NCI-H1417 treated with DMSO at 0.1 percent for 48 hours (cell line): Measurements from ENCODE around the gene MAGI1.

ENCODE experiments used
- DNase-seq: peaks from one replicate; lab custom pipeline; 2025; lab: John Stamatoyannopoulos, UW

The MAGI1 gene

GRCh38 chr3:65350801-65351476 lies 687.8 kb downstream of the MAGI1 start:
- no peak for DNase-seq

- DNase-seq, result no peak
These were observed 690.2 kb downstream of the MAGI1 start for GRCh38 chr3:65348398-65348995.

DNA sequence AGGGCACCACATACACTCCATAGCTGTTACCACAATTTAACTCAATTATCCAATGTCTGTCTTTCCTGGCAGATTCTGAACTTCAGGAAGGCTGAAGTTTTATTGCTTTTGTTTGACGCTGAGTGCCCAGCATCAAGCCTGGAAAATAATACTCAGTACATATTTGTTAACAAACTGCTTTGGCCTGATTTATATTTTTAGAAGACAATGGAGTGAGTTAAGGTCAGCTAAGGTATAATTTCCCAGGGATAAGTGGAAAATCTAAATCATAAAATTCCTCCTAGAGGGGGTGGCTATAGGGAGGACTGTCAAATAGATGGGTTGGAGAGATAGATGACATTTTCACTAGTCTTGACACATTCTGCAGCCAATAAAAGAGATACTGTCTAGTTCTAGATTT lies 691.6 kb downstream of the MAGI1 start:
- DNase-seq, result no peak

DNA sequence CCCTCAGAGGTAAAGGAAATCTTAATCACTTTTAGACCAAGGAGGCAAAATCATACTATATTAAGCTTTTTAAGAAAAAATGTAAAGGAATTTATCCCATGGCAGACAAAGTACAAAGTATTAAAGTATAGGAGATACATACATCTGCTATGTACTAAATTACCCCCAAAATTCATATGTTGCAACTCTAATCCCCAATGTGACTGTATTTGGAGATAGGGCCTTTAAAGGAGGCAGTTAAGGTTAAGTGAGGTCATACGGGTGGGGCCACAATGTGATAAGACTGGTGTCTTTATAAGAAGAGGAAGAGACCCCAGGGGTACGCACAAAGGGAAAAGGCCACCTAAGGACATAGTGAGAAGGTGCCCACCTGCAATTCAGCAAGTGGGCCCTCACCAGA lies 693.9 kb downstream of the MAGI1 start:
- DNase-seq, result no peak

DNA sequence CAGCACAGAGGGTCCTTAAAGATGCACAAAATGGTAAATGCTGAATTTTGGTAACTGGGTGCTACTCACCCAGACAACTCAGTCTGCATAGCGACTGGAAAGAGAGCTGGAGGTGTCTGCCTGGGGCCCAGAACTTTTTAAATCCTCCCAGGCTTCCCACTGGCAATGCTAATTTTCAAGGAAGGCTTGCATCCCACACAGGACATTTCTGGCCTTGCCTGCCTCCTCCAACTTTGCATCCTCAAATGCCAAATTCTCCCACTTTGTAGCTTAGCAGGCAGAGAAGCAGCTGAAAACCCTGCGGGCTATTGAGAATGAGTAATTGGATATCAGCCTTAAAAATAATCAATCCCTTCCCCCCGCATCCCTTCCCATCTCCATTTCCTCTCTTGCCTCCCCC lies 694.3 kb downstream of the MAGI1 start:
- DNase-seq, result no peak

- DNase-seq, result no peak
These were observed 695.0 kb downstream of the MAGI1 start for GRCh38 chr3:65343736-65344135.

- no peak for DNase-seq
These were observed 695.7 kb downstream of the MAGI1 start for GRCh38 chr3:65343026-65343425.

DNA sequence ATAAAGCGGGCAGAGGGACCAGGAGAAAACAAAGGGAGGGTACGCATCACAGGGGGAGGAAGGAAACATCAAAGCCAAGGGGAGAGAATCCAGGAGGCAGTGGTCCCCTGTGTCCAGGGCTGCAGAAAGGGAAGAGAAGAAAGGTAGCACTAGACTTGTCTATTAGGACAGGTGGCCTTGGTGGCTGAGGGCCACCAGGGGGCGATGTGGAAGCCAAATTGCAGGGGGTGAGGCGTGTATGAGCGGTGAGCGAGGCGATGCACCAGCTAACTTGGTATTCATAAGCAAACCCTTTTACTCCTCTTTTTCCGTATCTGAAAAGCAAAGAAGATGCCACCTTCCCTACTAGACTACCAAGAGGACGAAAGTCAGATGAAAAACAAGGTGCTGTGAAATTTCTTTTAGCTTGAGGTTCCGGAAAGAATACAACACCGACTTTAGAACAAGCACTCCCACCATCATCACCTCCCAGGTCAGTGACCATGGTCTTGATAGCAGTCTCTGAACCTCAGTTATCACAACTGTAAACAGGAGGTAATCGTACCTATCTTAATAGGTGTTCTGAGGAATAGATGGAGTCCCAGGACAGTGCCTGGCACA lies 696.5 kb downstream of the MAGI1 start:
- no peak for DNase-seq

GRCh38 chr3:65339192-65339740 lies 699.5 kb downstream of the MAGI1 start:
- DNase-seq, result no peak

- DNase-seq, result no peak
These were observed 700.1 kb downstream of the MAGI1 start for GRCh38 chr3:65338571-65338970.

DNA sequence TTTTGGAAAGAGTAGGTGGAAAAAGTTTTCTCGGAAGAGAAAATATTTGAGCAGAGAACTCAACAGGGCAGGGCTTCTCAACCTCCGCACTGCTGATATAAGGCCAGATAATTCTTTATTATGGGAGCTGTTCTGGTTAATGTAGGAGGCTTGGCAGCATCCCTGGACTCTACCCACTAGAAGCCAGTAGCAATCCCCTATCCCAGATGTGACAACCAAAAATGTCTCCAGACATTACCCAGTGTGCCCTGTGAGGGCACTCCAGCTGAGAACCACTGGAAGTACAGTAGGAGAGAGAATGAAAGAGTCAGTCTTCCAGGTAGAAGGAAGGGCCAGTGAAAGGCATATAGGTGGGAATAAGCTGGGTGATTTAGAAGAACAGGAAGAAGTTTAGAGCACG lies 703.1 kb downstream of the MAGI1 start:
- DNase-seq, result no peak

DNA sequence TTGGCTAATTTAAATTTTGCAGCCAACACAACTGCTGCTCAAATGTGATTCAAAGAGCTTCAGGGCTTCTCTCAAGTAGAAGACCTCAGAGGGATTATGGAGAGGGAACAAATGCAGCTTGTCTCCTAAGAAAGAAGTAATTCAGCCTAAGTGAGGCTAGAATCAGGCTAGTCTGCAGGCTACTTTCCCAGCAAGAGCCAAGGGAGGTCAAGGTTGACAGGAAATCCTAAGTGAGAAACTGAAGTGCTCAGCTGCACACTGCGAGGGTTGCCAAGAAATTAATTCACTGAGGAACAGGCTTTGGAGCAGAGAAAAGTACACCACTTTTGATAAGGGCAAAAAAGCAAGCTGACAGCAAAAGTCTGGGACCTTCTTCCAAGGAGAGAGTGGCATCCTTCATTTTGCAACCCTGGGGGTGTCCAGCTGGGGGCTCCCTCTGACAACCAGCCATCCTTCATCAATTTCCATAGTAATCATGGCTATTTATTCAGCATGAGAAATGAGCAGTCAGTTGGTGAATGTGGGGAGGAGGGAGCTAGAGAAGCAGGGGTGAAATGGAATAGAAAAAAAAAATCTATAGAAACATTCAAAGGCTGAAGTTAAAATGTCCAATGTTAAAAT lies 704.6 kb downstream of the MAGI1 start:
- DNase-seq, result no peak

GRCh38 chr3:65331730-65332129 lies 707.0 kb downstream of the MAGI1 start:
- DNase-seq, result no peak

DNA sequence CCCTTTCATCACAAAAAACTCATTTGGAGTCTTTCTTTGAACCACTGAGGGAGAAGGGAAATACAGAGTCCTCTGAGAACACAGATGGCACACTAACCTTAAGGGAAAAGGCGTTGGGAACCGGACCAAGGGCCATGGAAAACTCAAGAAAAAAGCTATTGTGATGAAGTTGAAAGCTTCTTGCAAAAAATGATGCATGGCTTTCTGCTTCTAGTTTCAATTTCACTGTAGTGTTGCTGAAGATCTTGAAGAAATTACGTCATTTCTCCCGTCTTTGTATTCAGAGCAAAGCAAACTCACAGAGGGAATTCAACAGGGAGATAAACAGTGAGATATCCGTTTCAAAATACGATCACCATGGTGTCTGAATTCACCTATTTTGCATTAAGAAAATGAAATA lies 708.6 kb downstream of the MAGI1 start:
- no peak for DNase-seq

DNA sequence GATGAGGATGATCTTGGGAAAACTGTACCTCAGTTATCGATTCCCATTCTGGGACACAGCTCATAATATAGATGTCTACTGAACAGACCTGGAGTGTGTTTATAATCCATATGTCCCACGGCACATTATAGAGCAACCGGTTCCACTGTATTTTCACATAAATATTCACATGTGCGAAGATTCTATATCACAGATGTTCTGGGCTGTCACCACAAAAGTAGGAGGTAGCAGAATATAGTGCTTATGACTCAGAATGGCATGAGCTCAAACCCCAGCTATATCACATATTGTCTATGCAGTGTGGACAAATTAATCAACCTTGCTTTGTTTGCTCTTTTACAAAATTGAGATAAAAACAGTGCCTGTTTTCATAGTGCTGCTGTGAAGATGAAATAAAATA lies 710.6 kb downstream of the MAGI1 start:
- no peak for DNase-seq

- DNase-seq, result no peak
These were observed 712.1 kb downstream of the MAGI1 start for GRCh38 chr3:65326574-65326973.

DNA sequence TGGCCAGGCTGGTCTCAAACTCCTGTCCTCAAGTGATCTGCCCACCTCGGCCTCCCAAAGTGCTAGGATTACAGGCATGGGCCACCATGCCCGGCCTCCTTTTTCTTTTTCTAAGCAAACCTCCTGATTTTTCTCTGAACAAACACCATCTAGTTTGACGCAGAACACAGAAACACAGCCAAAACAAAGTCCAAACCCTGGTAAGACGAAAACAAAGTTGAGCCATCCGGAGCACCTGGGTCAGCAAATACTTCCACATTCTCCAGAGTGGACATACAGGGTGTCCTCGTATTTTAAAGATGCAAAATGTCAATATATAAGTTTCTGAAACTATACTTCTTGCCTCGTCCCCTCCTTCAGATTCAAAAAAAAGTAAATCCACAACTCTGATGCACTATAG lies 715.8 kb downstream of the MAGI1 start:
- no peak for DNase-seq

GRCh38 chr3:65318231-65318630 lies 720.5 kb downstream of the MAGI1 start:
- no peak for DNase-seq

- DNase-seq, result no peak
These were observed 723.8 kb downstream of the MAGI1 start for GRCh38 chr3:65314916-65315315.

GRCh38 chr3:65314269-65314668 lies 724.4 kb downstream of the MAGI1 start:
- no peak for DNase-seq

GRCh38 chr3:65313666-65314065 lies 725.1 kb downstream of the MAGI1 start:
- no peak for DNase-seq

- DNase-seq, result no peak
These were observed 732.9 kb downstream of the MAGI1 start for GRCh38 chr3:65305836-65306235.
